Ishikawa (cell line): ENCODE measurements around the gene ZNF420.

Experiments
- CEBPB ChIP-seq: IDR thresholded peaks from 2 replicates; pipeline ENCODE4 v1.6.1; 2012
- CREB1 ChIP-seq: IDR thresholded peaks from 2 replicates; pipeline ENCODE4 v1.6.1; 2012; ENCODE audit warnings: low read depth
- EGR1 ChIP-seq: IDR thresholded peaks from 2 replicates; pipeline ENCODE4 v1.6.1; 2012
- EP300 ChIP-seq: IDR thresholded peaks from 2 replicates; pipeline ENCODE4 v1.6.1; 2012; ENCODE audit warnings: borderline replicate concordance
- FOXM1 ChIP-seq: IDR thresholded peaks from 2 replicates; pipeline ENCODE4 v1.6.1; 2012; ENCODE audit warnings: low read depth, borderline replicate concordance
- NFIC ChIP-seq: IDR thresholded peaks from 2 replicates; pipeline ENCODE4 v1.6.1; 2012
- RAD21 ChIP-seq: IDR thresholded peaks from 2 replicates; pipeline ENCODE4 v1.6.1; 2012; ENCODE audit warnings: low read depth
- TAF1 ChIP-seq: IDR thresholded peaks from 2 replicates; pipeline ENCODE4 v1.6.1; 2012; ENCODE audit warnings: low read depth, mild to moderate bottlenecking
- TCF12 ChIP-seq: IDR thresholded peaks from 2 replicates; pipeline ENCODE4 v1.6.1; 2012; ENCODE audit warnings: low read depth
- TEAD4 ChIP-seq: IDR thresholded peaks from 2 replicates; pipeline ENCODE4 v1.6.1; 2012
- YY1 ChIP-seq: IDR thresholded peaks from 2 replicates; pipeline ENCODE4 v1.6.1; 2012; ENCODE audit warnings: low read depth
- ZBTB7A ChIP-seq: IDR thresholded peaks from 2 replicates; pipeline ENCODE4 v1.6.1; 2012; ENCODE audit warnings: low read depth
- TF ChIP-seq, protein P1 (sequence below): IDR thresholded peaks from 2 replicates; pipeline ENCODE4 v1.6.1; 2012; ENCODE audit warnings: low read depth, mild to moderate bottlenecking
- TF ChIP-seq, protein P2 (sequence below): IDR thresholded peaks from 2 replicates; pipeline ENCODE4 v1.6.1; 2012
- TF ChIP-seq, protein P3 (sequence below): IDR thresholded peaks from 2 replicates; pipeline ENCODE4 v1.6.1; 2012

The ZNF420 gene

DNA sequence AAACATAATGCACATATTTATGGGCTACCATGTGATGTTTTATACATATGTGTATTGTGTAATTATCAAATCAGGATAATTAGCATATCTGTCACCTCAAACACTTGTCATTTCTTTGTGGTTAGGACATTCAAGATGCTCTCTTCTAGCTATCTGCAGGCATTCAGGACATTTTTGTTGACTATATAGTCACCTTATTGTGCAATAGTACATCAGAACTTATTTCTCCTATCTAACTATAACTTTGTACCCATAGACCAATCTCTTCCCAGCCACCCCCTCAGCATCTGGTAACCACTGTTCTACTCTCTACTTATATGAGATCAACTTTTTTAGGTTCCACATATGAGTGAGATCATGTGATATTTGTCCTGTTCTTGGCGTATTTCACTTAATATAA is 20.3 kb downstream of the ZNF420 start:
- no peak for TF ChIP-seq YY1
- TF ChIP-seq NFIC, result no peak
- TF ChIP-seq, protein P1, sequence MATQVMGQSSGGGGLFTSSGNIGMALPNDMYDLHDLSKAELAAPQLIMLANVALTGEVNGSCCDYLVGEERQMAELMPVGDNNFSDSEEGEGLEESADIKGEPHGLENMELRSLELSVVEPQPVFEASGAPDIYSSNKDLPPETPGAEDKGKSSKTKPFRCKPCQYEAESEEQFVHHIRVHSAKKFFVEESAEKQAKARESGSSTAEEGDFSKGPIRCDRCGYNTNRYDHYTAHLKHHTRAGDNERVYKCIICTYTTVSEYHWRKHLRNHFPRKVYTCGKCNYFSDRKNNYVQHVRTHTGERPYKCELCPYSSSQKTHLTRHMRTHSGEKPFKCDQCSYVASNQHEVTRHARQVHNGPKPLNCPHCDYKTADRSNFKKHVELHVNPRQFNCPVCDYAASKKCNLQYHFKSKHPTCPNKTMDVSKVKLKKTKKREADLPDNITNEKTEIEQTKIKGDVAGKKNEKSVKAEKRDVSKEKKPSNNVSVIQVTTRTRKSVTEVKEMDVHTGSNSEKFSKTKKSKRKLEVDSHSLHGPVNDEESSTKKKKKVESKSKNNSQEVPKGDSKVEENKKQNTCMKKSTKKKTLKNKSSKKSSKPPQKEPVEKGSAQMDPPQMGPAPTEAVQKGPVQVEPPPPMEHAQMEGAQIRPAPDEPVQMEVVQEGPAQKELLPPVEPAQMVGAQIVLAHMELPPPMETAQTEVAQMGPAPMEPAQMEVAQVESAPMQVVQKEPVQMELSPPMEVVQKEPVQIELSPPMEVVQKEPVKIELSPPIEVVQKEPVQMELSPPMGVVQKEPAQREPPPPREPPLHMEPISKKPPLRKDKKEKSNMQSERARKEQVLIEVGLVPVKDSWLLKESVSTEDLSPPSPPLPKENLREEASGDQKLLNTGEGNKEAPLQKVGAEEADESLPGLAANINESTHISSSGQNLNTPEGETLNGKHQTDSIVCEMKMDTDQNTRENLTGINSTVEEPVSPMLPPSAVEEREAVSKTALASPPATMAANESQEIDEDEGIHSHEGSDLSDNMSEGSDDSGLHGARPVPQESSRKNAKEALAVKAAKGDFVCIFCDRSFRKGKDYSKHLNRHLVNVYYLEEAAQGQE, result no peak
- TF ChIP-seq CEBPB, result no peak
- no peak for TF ChIP-seq ZBTB7A
- TF ChIP-seq EGR1, result no peak
- TF ChIP-seq TEAD4, result no peak
- TF ChIP-seq, protein P2, sequence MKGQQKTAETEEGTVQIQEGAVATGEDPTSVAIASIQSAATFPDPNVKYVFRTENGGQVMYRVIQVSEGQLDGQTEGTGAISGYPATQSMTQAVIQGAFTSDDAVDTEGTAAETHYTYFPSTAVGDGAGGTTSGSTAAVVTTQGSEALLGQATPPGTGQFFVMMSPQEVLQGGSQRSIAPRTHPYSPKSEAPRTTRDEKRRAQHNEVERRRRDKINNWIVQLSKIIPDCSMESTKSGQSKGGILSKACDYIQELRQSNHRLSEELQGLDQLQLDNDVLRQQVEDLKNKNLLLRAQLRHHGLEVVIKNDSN, result no peak

DNA sequence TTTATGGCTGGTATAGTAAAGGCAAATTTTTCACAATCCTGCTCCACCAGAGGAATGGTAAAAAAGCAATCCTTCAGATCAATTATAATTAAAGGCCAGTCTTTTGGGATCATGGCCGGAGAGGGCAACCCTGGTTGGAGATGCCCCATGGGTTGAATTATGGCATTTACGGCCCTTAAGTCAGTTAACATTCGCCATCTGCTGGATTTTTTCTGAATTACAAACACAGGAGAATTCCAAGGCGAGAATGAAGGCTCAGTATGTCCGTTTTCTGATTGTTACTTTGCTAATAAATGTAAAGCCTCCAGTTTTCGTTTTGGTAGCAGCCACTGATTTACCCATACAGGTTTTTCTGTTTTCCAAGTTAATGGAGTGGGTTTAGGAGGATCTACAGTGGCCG is 33.5 kb downstream of the ZNF420 start:
- TF ChIP-seq RAD21, result 0 out of 2 replicates have a peak, but pooled peaks have one; percentile 12

DNA sequence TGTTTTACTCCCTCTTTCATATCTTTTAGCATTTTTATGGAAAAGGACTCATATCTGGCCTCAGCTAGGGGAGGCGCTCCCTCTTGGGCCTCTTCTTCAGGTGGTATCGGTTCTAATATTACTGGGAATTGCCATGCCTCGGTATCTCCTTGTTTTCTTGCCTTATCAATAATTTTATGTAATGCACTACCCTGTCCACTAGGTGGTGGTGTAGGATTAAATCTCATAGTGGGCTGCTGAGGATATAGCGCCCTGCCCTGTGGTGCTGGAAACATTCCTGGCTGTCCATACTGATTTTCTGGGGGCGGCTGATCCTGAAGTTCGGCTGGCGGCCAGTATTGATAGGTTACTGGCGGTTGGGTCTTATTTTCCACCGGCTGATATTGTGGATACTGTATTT is 35.8 kb downstream of the ZNF420 start:
- TF ChIP-seq EGR1 (no peak), CREB1 (no peak), TEAD4 (no peak), EP300 (no peak), TAF1 (no peak), FOXM1 (no peak)

DNA sequence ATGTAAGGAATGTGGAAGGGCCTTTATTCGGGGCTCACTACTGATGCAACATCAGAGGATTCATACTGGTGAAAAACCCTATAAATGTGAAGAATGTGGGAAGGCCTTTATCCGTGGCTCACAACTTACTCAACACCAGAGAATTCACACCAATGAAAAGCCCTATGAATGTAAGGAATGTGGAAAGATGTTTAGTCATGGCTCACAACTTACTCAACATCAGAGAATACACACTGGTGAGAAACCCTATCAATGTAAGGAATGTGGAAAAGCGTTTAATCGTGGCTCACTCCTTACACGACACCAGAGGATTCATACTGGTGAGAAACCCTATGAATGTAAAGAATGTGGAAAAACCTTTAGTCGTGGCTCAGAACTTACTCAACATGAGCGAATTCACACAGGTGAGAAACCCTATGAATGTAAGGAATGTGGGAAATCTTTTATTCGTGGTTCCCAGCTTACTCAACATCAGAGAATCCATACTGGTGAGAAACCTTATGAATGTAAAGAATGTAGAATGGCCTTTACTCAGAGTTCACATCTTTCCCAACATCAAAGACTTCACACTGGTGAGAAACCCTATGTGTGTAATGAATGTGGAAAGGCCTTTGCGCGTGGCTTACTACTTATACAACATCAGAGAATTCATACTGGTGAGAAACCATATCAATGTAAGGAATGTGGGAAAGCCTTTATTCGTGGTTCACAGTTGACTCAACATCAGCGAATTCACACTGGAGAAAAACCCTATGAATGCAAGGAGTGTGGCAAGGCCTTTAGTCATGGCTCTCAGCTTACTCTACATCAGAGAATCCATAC is 50.0 kb downstream of the ZNF420 start:
- TF ChIP-seq EGR1 (no peak), TCF12 (no peak; the same call in 1 of the 2 replicates), RAD21 (no peak)

DNA sequence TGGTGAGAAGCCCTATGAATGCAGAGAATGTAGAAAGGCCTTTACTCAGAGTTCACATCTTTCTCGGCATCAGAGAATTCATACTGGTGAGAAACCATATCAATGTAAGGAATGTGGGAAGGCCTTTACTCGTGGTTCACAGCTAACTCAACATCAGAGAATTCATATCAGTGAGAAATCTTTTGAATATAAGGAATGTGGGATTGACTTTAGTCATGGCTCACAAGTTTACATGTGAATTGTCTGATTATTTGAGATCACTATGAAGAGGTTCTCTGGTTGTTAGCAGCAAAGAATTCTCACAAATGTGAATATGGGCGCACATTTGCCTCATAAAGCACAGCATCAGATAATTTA is 50.6 kb downstream of the ZNF420 start:
- TF ChIP-seq RAD21 (no peak), TEAD4 (no peak), FOXM1 (no peak), TAF1 (no peak), ZBTB7A (no peak), EP300 (no peak), CREB1 (no peak), TCF12 (no peak), EGR1 (no peak), CEBPB (no peak), YY1 (no peak), NFIC (no peak)
- TF ChIP-seq, protein P3, sequence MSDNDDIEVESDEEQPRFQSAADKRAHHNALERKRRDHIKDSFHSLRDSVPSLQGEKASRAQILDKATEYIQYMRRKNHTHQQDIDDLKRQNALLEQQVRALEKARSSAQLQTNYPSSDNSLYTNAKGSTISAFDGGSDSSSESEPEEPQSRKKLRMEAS, result no peak
- TF ChIP-seq, protein P2, result no peak
- TF ChIP-seq, protein P1, result no peak

DNA sequence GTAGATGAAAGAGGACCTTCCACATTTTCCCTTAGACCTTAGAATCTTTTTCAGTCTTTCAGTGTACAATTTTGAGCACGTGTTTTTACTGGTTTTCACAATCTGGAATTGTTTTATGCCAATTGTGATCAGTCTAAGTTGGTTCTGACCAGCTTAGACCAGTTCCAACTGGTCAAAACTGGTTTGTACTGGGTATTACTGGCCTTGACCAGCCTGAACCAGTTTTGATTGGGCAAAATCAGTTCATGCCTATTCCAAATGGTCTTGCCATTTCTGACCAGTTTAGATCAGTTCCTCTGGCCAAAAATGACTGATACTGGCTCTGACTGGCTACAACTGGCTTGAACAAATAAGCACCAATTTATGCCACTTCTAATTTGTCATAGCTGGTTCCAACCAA is 57.9 kb downstream of the ZNF420 start:
- TF ChIP-seq ZBTB7A (no peak), EP300 (no peak), EGR1 (no peak), YY1 (no peak), RAD21 (no peak), NFIC (no peak), CEBPB (no peak), TEAD4 (no peak)
- TF ChIP-seq, protein P3, result no peak
- TF ChIP-seq, protein P2, result no peak
- TF ChIP-seq, protein P1, result no peak
